WTC11 (cell line): ENCODE results near the gene CTNNA2. TPM values are rescaled to one million over a fixed set of nuclear protein-coding genes. Genes with fewer than 3 reads are reported as not detected.

ENCODE experiments used
- ATAC-seq: fragments of 200-7000 bp; cut with Tn5 transposase; 2 replicates; pipeline ENCODE4 v1.10.0; 2021; ENCODE audit warnings: mild to moderate bottlenecking, moderate library complexity
- CTCF ChIA-PET: fragments of 300-600 bp; sonication (Branson Sonifier 250); formaldehyde crosslinking; loops from one replicate; lab custom pipeline; 2021; ENCODE audit warnings: antibody characterized with exemption; lab: Charles Lee
- POLR2A ChIA-PET: fragments of 350-600 bp; sonication (Branson Sonifier 250); formaldehyde crosslinking; loops from one replicate; lab custom pipeline; 2021; ENCODE audit warnings: antibody characterized with exemption; lab: Charles Lee
- DNase-seq: peaks from one replicate; pipeline ENCODE4 v3.0.0; 2021; ENCODE audit warnings: low spot score
- H3K27ac Mint-ChIP-seq: 2 replicates; pipeline ENCODE4 v1.8.0; 2021; ENCODE audit warnings: mixed read lengths
- H3K27me3 Mint-ChIP-seq: 2 replicates; pipeline ENCODE4 v1.8.0; 2021; ENCODE audit warnings: low read depth, mild to moderate bottlenecking, moderate library complexity, mixed read lengths
- H3K36me3 Mint-ChIP-seq: 2 replicates; pipeline ENCODE4 v1.8.0; 2021; ENCODE audit warnings: mixed read lengths
- H3K4me1 Mint-ChIP-seq: 2 replicates; pipeline ENCODE4 v1.8.0; 2022; ENCODE audit warnings: mixed read lengths
- H3K4me3 Mint-ChIP-seq: 2 replicates; pipeline ENCODE4 v1.8.0; 2021; ENCODE audit warnings: mild to moderate bottlenecking, moderate library complexity, mixed read lengths
- H3K9me3 Mint-ChIP-seq: 2 replicates; pipeline ENCODE4 v1.8.0; 2021; ENCODE audit warnings: mixed read lengths
- E2F4 ChIP-seq: sonication (generic); formaldehyde crosslinking; IDR thresholded peaks from 2 replicates; pipeline ENCODE4 v1.8.1; 2022; ENCODE audit warnings: low read depth, mild to moderate bottlenecking, moderate library complexity, missing genetic modification reagents, borderline replicate concordance
- ELF4 ChIP-seq: sonication (generic); formaldehyde crosslinking; IDR thresholded peaks from 2 replicates; pipeline ENCODE4 v1.8.1; 2022; ENCODE audit warnings: low read depth, mild to moderate bottlenecking, moderate library complexity, missing genetic modification reagents
- EMX1 ChIP-seq: fragments of 250-450 bp; sonication (Bioruptor Pico); IDR thresholded peaks from 2 replicates; pipeline ENCODE4 v1.8.0; 2021; ENCODE audit warnings: mild to moderate bottlenecking
- FOXP1 ChIP-seq: sonication (generic); formaldehyde crosslinking; IDR thresholded peaks from 2 replicates; pipeline ENCODE4 v1.8.0; 2022; ENCODE audit warnings: missing genetic modification reagents, mild to moderate bottlenecking, moderate library complexity, borderline replicate concordance
- HMGA2 ChIP-seq: fragments of 250-450 bp; sonication (Bioruptor Pico); IDR thresholded peaks from 2 replicates; pipeline ENCODE4 v1.4.0; 2021; ENCODE audit warnings: mild to moderate bottlenecking, moderate library complexity
- JUN ChIP-seq: sonication (generic); formaldehyde crosslinking; IDR thresholded peaks from 2 replicates; pipeline ENCODE4 v1.8.0; 2023; ENCODE audit warnings: mild to moderate bottlenecking, missing genetic modification reagents
- KAT7 ChIP-seq: sonication (generic); formaldehyde crosslinking; IDR thresholded peaks from 2 replicates; pipeline ENCODE4 v1.8.1; 2023; ENCODE audit warnings: missing genetic modification reagents, mild to moderate bottlenecking, borderline replicate concordance
- SMAD3 ChIP-seq: sonication (generic); formaldehyde crosslinking; IDR thresholded peaks from 2 replicates; pipeline ENCODE4 v1.8.0; 2022; ENCODE audit warnings: missing genetic modification reagents, mild to moderate bottlenecking, borderline replicate concordance
- TP53 ChIP-seq: sonication (generic); formaldehyde crosslinking; IDR thresholded peaks from 2 replicates; pipeline ENCODE4 v1.8.1; 2023; ENCODE audit warnings: mild to moderate bottlenecking, missing genetic modification reagents
- ZBTB21 ChIP-seq: sonication (generic); formaldehyde crosslinking; IDR thresholded peaks from 2 replicates; pipeline ENCODE4 v1.8.1; 2023; ENCODE audit warnings: mild to moderate bottlenecking, missing genetic modification reagents, borderline replicate concordance
- ZNF281 ChIP-seq: sonication (generic); formaldehyde crosslinking; IDR thresholded peaks from 2 replicates; pipeline ENCODE4 v1.8.0; 2023; ENCODE audit warnings: mild to moderate bottlenecking, missing genetic modification reagents
- ZNF317 ChIP-seq: sonication (generic); formaldehyde crosslinking; IDR thresholded peaks from 2 replicates; pipeline ENCODE4 v1.8.1; 2023; ENCODE audit warnings: low read depth, mild to moderate bottlenecking, moderate library complexity, missing genetic modification reagents, borderline replicate concordance
- ZNF423 ChIP-seq: fragments of 250-450 bp; sonication (Bioruptor Pico); IDR thresholded peaks from 2 replicates; pipeline ENCODE4 v2.1.2; 2022; ENCODE audit warnings: mild to moderate bottlenecking, moderate library complexity
- ZNF512 ChIP-seq: sonication (generic); formaldehyde crosslinking; IDR thresholded peaks from 2 replicates; pipeline ENCODE4 v1.8.1; 2022; ENCODE audit warnings: missing genetic modification reagents, borderline replicate concordance
- total RNA-seq: library from RNA; stranded (reverse); gene quantifications from 3 replicates; pipeline ENCODE4 v1.2.3, GENCODE V29; 2021
- TF ChIP-seq, protein P1 (sequence below): fragments of 250-450 bp; sonication (Bioruptor Pico); conservative IDR thresholded peaks from 2 replicates; pipeline ENCODE4 v1.9.0; 2021; ENCODE audit warnings: mild to moderate bottlenecking
- TF ChIP-seq, protein P2 (sequence below): sonication (generic); formaldehyde crosslinking; conservative IDR thresholded peaks from 2 replicates; pipeline ENCODE4 v1.8.1; 2023; ENCODE audit warnings: mild to moderate bottlenecking, low read depth, missing genetic modification reagents, moderate library complexity
- TF ChIP-seq, protein P3 (sequence below): sonication (generic); formaldehyde crosslinking; IDR thresholded peaks from 2 replicates; pipeline ENCODE4 v1.8.1; 2023; ENCODE audit warnings: mild to moderate bottlenecking, missing genetic modification reagents, moderate library complexity
- TF ChIP-seq, protein P4 (sequence below): fragments of 250-450 bp; sonication (Bioruptor Pico); IDR thresholded peaks from 2 replicates; pipeline ENCODE4 v1.9.0; 2021; ENCODE audit warnings: mild to moderate bottlenecking
- TF ChIP-seq, protein P5 (sequence below): sonication (generic); formaldehyde crosslinking; IDR thresholded peaks from 2 replicates; pipeline ENCODE4 v1.8.0; 2022; ENCODE audit warnings: mild to moderate bottlenecking, missing genetic modification reagents

The CTNNA2 gene
- total RNA-seq, 1 experiment from 2014 or later: 3.8 TPM

GRCh38 chr2:79830501-79830900 lies 317.6 kb downstream of the CTNNA2 start:
- TF ChIP-seq SMAD3 (CRISPR knock-in tag) (no peak), TP53 (CRISPR knock-in tag) (no peak), EMX1 (CRISPR knock-in tag) (no peak), E2F4 (CRISPR knock-in tag) (no peak), ELF4 (CRISPR knock-in tag) (no peak)
- TF ChIP-seq, protein P1, sequence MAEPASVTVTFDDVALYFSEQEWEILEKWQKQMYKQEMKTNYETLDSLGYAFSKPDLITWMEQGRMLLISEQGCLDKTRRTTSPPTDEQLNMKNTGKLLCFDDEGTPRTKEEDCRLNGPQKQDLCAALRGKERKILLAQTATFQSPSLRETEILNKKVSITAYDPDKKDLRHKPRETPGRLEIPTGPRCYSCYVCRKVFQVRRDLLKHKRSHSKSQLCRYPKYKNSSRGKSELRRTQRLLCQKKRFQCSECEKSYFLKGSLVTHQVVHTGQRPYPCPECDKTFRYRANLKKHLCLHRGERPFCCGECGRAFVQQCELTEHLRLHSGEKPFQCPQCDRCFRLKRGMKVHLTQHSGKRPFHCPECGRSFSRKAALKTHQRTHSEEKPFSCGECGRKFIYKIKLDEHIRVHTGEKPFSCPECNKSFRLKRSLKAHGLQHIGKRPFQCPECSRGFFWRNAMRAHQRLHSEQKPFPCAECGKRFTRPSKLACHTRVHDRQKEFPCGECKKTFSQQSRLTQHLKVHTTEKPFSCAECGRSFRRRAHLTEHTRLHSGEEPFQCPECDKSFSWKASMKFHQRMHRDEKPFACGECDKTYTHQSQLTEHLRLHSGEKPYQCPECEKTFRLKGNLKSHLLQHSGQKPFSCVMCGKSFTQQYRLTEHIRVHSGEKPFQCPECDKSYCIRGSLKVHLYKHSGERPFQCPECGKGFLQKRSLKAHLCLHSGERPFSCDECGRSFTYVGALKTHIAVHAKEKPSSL (CRISPR knock-in tag): no peak
- TF ChIP-seq, protein P2, sequence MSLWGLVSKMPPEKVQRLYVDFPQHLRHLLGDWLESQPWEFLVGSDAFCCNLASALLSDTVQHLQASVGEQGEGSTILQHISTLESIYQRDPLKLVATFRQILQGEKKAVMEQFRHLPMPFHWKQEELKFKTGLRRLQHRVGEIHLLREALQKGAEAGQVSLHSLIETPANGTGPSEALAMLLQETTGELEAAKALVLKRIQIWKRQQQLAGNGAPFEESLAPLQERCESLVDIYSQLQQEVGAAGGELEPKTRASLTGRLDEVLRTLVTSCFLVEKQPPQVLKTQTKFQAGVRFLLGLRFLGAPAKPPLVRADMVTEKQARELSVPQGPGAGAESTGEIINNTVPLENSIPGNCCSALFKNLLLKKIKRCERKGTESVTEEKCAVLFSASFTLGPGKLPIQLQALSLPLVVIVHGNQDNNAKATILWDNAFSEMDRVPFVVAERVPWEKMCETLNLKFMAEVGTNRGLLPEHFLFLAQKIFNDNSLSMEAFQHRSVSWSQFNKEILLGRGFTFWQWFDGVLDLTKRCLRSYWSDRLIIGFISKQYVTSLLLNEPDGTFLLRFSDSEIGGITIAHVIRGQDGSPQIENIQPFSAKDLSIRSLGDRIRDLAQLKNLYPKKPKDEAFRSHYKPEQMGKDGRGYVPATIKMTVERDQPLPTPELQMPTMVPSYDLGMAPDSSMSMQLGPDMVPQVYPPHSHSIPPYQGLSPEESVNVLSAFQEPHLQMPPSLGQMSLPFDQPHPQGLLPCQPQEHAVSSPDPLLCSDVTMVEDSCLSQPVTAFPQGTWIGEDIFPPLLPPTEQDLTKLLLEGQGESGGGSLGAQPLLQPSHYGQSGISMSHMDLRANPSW (CRISPR knock-in tag): no peak
- TF ChIP-seq, protein P3, sequence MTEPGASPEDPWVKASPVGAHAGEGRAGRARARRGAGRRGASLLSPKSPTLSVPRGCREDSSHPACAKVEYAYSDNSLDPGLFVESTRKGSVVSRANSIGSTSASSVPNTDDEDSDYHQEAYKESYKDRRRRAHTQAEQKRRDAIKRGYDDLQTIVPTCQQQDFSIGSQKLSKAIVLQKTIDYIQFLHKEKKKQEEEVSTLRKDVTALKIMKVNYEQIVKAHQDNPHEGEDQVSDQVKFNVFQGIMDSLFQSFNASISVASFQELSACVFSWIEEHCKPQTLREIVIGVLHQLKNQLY (CRISPR knock-in tag): no peak
- TF ChIP-seq, protein P4, sequence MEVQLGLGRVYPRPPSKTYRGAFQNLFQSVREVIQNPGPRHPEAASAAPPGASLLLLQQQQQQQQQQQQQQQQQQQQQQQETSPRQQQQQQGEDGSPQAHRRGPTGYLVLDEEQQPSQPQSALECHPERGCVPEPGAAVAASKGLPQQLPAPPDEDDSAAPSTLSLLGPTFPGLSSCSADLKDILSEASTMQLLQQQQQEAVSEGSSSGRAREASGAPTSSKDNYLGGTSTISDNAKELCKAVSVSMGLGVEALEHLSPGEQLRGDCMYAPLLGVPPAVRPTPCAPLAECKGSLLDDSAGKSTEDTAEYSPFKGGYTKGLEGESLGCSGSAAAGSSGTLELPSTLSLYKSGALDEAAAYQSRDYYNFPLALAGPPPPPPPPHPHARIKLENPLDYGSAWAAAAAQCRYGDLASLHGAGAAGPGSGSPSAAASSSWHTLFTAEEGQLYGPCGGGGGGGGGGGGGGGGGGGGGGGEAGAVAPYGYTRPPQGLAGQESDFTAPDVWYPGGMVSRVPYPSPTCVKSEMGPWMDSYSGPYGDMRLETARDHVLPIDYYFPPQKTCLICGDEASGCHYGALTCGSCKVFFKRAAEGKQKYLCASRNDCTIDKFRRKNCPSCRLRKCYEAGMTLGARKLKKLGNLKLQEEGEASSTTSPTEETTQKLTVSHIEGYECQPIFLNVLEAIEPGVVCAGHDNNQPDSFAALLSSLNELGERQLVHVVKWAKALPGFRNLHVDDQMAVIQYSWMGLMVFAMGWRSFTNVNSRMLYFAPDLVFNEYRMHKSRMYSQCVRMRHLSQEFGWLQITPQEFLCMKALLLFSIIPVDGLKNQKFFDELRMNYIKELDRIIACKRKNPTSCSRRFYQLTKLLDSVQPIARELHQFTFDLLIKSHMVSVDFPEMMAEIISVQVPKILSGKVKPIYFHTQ: no peak
- TF ChIP-seq, all 79 proteins: peak for 0
- no peak for ATAC-seq
- H3K9me3 Mint-ChIP-seq: peaks cover under 1% of the 10 kb centered on the region; the same call in 1 of the 2 replicates
- no peak overlapping the region for H3K4me3 Mint-ChIP-seq
- H3K4me1 Mint-ChIP-seq: peaks cover 68% of the 10 kb centered on the region
- no peak for DNase-seq
- ChIA-PET CTCF (interaction anchor here (0.6 kb wide), 1 partner anchor 17 kb away, joined by 4 read pairs; no protein-coding TSS in a partner anchor), POLR2A (no interaction called here)
- no peaks in the 10 kb centered on the region for H3K36me3 Mint-ChIP-seq
- no peaks in the 10 kb centered on the region for H3K27me3 Mint-ChIP-seq
- peak overlapping the region; percentile 96; the same call in 1 of the 2 replicates for H3K27ac Mint-ChIP-seq

DNA sequence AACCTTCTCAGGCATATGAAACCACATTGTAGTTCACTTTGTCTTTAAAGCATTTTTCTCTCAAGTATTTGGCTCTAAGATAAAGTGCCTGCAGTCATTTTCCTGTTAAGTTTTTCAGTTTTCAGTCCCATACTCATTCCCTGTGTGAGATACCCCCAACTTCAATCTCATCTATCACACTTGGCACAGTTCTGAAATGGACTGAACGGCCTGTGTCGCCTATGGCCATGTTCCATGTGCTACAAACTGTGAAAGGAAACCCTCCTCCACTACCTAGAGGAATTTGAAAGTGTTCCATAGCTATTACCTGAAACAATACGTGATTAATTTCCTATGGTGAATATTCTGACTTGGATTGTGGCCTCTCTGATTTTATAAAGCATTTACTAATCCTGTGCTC lies 319.1 kb downstream of the CTNNA2 start:
- Mint-ChIP-seq H3K4me3 (peak overlapping the region; percentile 44; the same call in 1 of the 2 replicates), H3K9me3 (no peaks in the 10 kb centered on the region), H3K36me3 (peaks cover 2% of the 10 kb centered on the region; the same call in 1 of the 2 replicates), H3K27me3 (no peaks in the 10 kb centered on the region), H3K27ac (peak overlapping the region; percentile 99), H3K4me1 (peaks cover 75% of the 10 kb centered on the region)
- ChIA-PET CTCF (no interaction called here), POLR2A (no interaction called here)
- peak; percentile 26 for ATAC-seq
- DNase-seq: no peak
- TF ChIP-seq ZBTB21 (CRISPR knock-in tag) (no peak), ZNF317 (CRISPR knock-in tag) (no peak), ZNF512 (CRISPR knock-in tag) (no peak), ZNF281 (CRISPR knock-in tag) (no peak), FOXP1 (CRISPR knock-in tag) (no peak), ZNF423 (CRISPR knock-in tag) (no peak), KAT7 (CRISPR knock-in tag) (no peak), JUN (CRISPR knock-in tag) (no peak), HMGA2 (no peak)
- TF ChIP-seq, protein P5, sequence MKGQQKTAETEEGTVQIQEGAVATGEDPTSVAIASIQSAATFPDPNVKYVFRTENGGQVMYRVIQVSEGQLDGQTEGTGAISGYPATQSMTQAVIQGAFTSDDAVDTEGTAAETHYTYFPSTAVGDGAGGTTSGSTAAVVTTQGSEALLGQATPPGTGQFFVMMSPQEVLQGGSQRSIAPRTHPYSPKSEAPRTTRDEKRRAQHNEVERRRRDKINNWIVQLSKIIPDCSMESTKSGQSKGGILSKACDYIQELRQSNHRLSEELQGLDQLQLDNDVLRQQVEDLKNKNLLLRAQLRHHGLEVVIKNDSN (CRISPR knock-in tag): no peak
